ENCODE results near the gene GDI2. TPM values are rescaled to one million over a fixed set of nuclear protein-coding genes. Genes with fewer than 3 reads are reported as not detected.
"Not testable (repeated sequence)": the region's sequence is repeated elsewhere in the genome, so short reads cannot be mapped to it uniquely, and the experiment has no call there.

GDI2 gene
- total RNA-seq, 1 experiment from 2014 or later: 321 TPM

- no peaks in the 10 kb centered on the region for H3K27me3 Mint-ChIP-seq (ENCODE audit: low read depth)
- CTCF ChIA-PET: interaction anchor here (1.3 kb wide), 1 partner anchor 34 kb away, joined by 3 read pairs; no protein-coding TSS in a partner anchor
- no peak for ATAC-seq
- POLR2A ChIA-PET: no interaction called here
- no peaks in the 10 kb centered on the region for H3K9me3 Mint-ChIP-seq
- H3K4me1 Mint-ChIP-seq: 0 out of 2 replicates have a peak, but pooled peaks cover 3% of the 10 kb centered on the region
- no peak overlapping the region for H3K4me3 Mint-ChIP-seq
- no peaks in the 10 kb centered on the region for H3K36me3 Mint-ChIP-seq
- H3K27ac Mint-ChIP-seq: no peak overlapping the region; the same call in 1 of the 2 replicates
- TF ChIP-seq IRF2 (CRISPR knock-in tag; IDR thresholded peaks at IDR 0.05; ENCODE audit: borderline replicate concordance, low read depth) (no peak), ZNF121 (CRISPR knock-in tag; IDR thresholded peaks at IDR 0.05) (no peak), USF1 (CRISPR knock-in tag; IDR thresholded peaks at IDR 0.05) (no peak), ATF3 (CRISPR knock-in tag; conservative IDR thresholded peaks at IDR 0.05) (no peak), NR2C2 (CRISPR knock-in tag; IDR thresholded peaks at IDR 0.05) (no peak), NFE2L1 (CRISPR knock-in tag; IDR thresholded peaks at IDR 0.05) (no peak), SP1 (CRISPR knock-in tag; conservative IDR thresholded peaks at IDR 0.05) (no peak), JUN (CRISPR knock-in tag; IDR thresholded peaks at IDR 0.05) (no peak), MXD4 (CRISPR knock-in tag; IDR thresholded peaks at IDR 0.05; ENCODE audit: borderline replicate concordance) (no peak), NR3C1 (CRISPR knock-in tag; conservative IDR thresholded peaks at IDR 0.05; ENCODE audit: low read depth) (no peak), ZNF532 (CRISPR knock-in tag; IDR thresholded peaks at IDR 0.05; ENCODE audit: borderline replicate concordance) (no peak), CBFB (CRISPR knock-in tag; IDR thresholded peaks at IDR 0.05; ENCODE audit: low read depth) (no peak), JAZF1 (CRISPR knock-in tag; IDR thresholded peaks at IDR 0.05) (no peak), ZBTB43 (CRISPR knock-in tag; IDR thresholded peaks at IDR 0.05) (no peak), RORB (CRISPR knock-in tag; IDR thresholded peaks at IDR 0.05) (no peak), GRHL2 (CRISPR knock-in tag; IDR thresholded peaks at IDR 0.05; ENCODE audit: insufficient replicate concordance, severe bottlenecking) (no peak)
- DNase-seq (ENCODE audit: low spot score): no peak
Observed at GRCh38 chr10:5854131-5854475, 40.9 kb upstream of the GDI2 start.

GRCh38 chr10:5846667-5847066, 33.4 kb upstream of the GDI2 start:
- H3K4me3 Mint-ChIP-seq; CTCF ChIA-PET; H3K36me3 Mint-ChIP-seq; ATAC-seq; H3K27me3 Mint-ChIP-seq (ENCODE audit: low read depth); H3K9me3 Mint-ChIP-seq; H3K27ac Mint-ChIP-seq; DNase-seq (ENCODE audit: low spot score); H3K4me1 Mint-ChIP-seq: not testable (repeated sequence)
- POLR2A ChIA-PET: interaction anchor here (0.6 kb wide), 1 partner anchor 36 kb away, joined by 6 read pairs; no protein-coding TSS in a partner anchor

GRCh38 chr10:5844345-5845055, 31.3 kb upstream of the GDI2 start:
- Mint-ChIP-seq H3K4me3 (no peak overlapping the region), H3K36me3 (no peaks in the 10 kb centered on the region), H3K4me1 (peaks cover 6% of the 10 kb centered on the region), H3K27me3 (ENCODE audit: low read depth) (no peaks in the 10 kb centered on the region), H3K9me3 (no peaks in the 10 kb centered on the region), H3K27ac (no peak overlapping the region)
- ChIA-PET POLR2A (interaction anchor here (1.0 kb wide), 1 partner anchor 20 kb away, joined by 3 read pairs; no protein-coding TSS in a partner anchor), CTCF (no interaction called here)
- ATAC-seq (no peak), DNase-seq (ENCODE audit: low spot score) (no peak)
- TF ChIP-seq ATF1 (CRISPR knock-in tag; IDR thresholded peaks at IDR 0.05) (no peak), NR2C2 (CRISPR knock-in tag; IDR thresholded peaks at IDR 0.05) (no peak), FOXP4 (CRISPR knock-in tag; IDR thresholded peaks at IDR 0.05) (no peak), IRF2 (CRISPR knock-in tag; IDR thresholded peaks at IDR 0.05; ENCODE audit: borderline replicate concordance, low read depth) (no peak), FOXP1 (CRISPR knock-in tag; IDR thresholded peaks at IDR 0.05; ENCODE audit: borderline replicate concordance) (no peak), NFE2L1 (CRISPR knock-in tag; IDR thresholded peaks at IDR 0.05) (no peak), HMGXB4 (CRISPR knock-in tag; IDR thresholded peaks at IDR 0.05) (no peak), SP1 (CRISPR knock-in tag; conservative IDR thresholded peaks at IDR 0.05) (no peak), ZMAT4 (CRISPR knock-in tag; IDR thresholded peaks at IDR 0.05) (no peak)
